DMS 273 treated with DMSO at 0.1 percent for 48 hours (cell line): Measurements from ENCODE around the gene B4GALT2.

Source experiments
- DNase-seq: peaks from one replicate; lab custom pipeline; 2025; lab: John Stamatoyannopoulos, UW

B4GALT2 gene

GRCh38 chr1:43978551-43979260 lies at the start of gene B4GALT2:
Gene B4GALT2 (plus strand): TSS chr1:43979210. CDS start chr1:43981161, 1,951 bp downstream.
- no peak for DNase-seq

DNA sequence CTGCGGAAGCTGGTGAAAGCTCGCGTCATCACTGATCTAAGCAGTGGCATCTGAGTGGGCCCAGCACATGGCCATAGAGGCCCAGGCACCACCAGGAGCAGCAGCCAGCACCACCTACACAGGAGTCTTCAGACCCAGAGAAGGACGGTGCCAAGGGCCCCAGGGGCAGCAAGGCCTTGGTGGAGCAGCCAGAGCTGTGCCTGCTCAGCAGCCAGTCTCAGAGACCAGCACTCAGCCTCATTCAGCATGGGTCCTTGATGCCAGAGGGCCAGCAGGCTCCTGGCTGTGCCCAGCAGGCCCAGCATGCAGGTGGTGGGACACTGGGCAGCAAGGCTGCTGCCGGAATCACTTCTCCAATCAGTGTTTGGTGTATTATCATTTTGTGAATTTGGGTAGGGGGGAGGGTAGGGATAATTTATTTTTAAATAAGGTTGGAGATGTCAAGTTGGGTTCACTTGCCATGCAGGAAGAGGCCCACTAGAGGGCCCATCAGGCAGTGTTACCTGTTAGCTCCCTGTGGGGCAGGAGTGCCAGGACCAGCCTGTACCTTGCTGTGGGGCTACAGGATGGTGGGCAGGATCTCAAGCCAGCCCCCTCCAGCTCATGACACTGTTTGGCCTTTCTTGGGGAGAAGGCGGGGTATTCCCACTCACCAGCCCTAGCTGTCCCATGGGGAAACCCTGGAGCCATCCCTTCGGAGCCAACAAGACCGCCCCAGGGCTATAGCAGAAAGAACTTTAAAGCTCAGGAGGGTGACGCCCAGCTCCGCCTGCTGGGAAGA lies 48.7 kb upstream of the B4GALT2 start:
- DNase-seq, result no peak

DNA sequence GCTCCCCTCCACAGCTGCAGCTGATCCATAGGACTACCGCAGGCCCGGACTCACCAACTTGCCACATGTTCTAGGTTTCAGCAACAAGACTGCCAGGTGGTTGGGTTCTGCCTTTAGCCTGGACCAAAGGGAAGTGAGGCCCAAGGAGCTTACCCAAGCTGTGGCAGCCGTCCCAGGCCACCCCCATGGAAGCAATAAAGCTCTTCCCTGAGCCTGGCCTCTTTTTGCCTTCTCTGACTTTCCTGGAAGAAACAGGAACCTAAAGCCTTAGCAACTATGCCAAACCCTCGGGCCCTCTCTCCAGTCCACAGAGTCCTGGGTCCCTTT lies 48.1 kb upstream of the B4GALT2 start:
- DNase-seq, result no peak

DNA sequence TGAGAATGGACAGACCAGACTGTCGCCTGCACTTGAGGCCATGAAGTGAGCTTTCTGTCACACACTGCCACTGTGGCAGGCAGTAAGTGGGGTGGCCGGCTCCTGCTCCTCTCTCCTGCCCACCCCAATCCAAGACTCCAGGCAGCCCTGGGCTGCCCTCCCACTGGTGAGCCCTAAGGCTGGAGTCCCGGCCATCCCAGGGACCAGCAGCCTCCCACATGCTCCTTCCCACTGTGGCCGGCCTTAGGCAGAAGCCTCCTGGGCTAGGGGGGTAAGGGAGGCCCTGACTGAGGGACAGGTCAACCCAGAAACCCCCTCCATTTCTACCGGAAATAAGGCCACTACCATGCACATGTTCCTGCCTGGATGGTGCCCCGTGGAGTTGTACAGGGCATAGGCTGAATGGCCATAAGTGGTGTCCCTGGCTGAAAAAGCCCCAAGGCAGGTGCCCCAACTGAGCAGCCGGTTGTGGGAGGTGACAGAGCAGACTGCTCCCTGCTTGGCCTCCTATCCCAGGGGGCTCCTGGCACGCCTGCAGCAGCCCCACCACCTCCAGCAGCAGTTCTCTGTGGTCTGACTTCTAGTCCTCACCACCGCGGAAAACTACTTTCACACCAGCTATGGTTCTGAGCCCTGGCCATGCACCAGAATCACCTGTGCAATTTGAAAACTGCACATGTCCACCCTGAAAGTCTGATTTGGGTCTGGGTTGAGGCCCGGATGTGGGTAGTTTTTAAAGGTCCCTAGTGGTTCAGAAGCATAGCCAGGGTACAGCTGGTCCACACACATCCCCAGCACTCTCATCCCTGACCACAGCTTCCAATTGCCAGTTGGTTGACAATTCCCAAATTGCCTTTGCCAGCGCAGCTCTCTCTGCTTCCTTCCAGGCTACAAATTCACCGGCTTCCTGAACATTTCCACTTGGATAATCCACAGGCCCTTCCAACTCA lies 47.0 kb upstream of the B4GALT2 start:
- no peak for DNase-seq

- no peak for DNase-seq
Observed at GRCh38 chr1:43932786-43933385, 46.1 kb upstream of the B4GALT2 start.

GRCh38 chr1:43933386-43934100 lies 45.5 kb upstream of the B4GALT2 start, which contains the start of gene ARTN:
Gene ARTN (plus strand): TSS chr1:43933801. CDS start chr1:43935657, 1,856 bp downstream.
- DNase-seq, result no peak

- DNase-seq, result no peak
Observed at GRCh38 chr1:43934101-43934985, 44.7 kb upstream of the B4GALT2 start.

GRCh38 chr1:43934986-43935324 lies 44.1 kb upstream of the B4GALT2 start:
- no peak for DNase-seq

DNA sequence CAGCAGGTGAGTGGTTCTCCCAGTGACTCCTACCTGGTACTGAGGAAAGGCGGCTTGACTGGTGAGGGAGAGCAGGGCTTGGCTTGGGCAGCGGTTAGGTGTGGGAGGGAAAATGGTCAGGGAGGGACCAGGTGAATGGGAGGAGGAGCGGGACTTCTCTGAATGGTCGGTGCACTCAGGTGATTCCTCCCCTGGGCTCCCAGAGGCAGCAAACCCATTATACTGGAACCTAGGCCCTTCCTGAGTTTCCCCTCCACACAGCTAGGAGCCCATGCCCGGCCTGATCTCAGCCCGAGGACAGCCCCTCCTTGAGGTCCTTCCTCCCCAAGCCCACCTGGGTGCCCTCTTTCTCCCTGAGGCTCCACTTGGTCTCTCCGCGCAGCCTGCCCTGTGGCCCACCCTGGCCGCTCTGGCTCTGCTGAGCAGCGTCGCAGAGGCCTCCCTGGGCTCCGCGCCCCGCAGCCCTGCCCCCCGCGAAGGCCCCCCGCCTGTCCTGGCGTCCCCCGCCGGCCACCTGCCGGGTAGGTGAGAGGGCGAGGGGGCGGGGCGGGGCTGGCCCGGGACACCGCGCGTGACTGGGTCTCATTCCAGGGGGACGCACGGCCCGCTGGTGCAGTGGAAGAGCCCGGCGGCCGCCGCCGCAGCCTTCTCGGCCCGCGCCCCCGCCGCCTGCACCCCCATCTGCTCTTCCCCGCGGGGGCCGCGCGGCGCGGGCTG lies 43.1 kb upstream of the B4GALT2 start:
- DNase-seq, result no peak

DNA sequence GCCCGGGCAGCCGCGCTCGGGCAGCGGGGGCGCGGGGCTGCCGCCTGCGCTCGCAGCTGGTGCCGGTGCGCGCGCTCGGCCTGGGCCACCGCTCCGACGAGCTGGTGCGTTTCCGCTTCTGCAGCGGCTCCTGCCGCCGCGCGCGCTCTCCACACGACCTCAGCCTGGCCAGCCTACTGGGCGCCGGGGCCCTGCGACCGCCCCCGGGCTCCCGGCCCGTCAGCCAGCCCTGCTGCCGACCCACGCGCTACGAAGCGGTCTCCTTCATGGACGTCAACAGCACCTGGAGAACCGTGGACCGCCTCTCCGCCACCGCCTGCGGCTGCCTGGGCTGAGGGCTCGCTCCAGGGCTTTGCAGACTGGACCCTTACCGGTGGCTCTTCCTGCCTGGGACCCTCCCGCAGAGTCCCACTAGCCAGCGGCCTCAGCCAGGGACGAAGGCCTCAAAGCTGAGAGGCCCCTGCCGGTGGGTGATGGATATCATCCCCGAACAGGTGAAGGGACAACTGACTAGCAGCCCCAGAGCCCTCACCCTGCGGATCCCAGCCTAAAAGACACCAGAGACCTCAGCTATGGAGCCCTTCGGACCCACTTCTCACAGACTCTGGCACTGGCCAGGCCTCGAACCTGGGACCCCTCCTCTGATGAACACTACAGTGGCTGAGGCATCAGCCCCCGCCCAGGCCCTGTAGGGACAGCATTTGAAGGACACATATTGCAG lies 42.4 kb upstream of the B4GALT2 start:
- DNase-seq, result no peak

DNA sequence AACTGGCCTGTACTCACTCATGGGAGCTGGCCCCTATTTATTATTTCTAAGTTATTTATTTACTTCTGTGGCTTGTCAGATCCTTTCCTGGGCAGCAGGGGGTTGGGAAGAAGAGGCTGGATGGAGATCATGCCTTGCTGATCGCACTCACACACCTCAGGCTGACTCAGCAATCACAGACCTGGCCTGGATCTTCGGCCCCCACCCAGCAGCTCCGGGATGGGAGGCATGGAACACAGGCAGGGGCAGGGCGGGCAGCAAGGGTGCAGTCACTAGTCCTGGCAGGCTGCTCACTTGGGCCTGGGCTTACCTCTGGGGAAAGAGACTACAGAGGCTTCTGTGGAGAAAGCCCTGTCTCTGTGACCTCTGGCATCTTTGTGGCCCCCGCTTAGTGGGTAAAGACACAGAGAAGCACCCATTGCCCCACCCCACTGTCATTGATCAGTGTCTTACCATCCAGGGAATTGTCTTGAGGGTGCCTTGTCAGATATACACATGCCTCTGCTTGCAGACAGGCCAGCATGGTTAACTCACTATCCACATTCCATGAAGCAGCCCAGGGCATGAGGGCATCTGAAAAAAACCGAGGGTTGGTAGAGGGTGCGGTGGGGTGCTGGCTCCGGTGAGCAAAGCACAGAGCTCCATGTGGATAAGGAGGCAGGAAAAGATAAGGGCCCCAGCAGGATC lies 41.7 kb upstream of the B4GALT2 start:
- DNase-seq, result no peak

GRCh38 chr1:43938383-43938782 lies 40.6 kb upstream of the B4GALT2 start:
- DNase-seq, result no peak

- no peak for DNase-seq
Observed at GRCh38 chr1:43938892-43939587, 40.0 kb upstream of the B4GALT2 start.

DNA sequence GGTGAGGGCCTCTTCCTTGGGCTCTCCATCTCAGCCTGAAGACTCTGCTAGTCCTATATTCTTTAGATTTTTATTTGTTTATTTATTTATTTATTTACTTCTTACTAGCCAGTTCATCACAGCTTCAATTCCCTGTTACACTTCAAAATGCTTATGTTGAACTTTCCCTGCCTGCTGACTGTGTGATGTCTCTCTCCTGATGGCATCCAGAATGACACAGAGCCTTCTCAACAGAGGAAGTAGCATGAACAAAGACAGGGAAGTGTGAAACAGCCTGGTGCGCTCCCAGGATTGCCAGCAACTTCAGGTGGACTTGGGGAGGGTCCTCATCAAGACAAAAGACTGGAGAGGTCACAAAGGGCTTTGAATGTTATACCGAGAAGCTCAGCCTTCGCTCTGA lies 36.6 kb upstream of the B4GALT2 start:
- no peak for DNase-seq

GRCh38 chr1:43944860-43945259 lies 34.1 kb upstream of the B4GALT2 start:
- DNase-seq, result no peak

- no peak for DNase-seq
Observed at GRCh38 chr1:43945674-43946235, 33.3 kb upstream of the B4GALT2 start.

DNA sequence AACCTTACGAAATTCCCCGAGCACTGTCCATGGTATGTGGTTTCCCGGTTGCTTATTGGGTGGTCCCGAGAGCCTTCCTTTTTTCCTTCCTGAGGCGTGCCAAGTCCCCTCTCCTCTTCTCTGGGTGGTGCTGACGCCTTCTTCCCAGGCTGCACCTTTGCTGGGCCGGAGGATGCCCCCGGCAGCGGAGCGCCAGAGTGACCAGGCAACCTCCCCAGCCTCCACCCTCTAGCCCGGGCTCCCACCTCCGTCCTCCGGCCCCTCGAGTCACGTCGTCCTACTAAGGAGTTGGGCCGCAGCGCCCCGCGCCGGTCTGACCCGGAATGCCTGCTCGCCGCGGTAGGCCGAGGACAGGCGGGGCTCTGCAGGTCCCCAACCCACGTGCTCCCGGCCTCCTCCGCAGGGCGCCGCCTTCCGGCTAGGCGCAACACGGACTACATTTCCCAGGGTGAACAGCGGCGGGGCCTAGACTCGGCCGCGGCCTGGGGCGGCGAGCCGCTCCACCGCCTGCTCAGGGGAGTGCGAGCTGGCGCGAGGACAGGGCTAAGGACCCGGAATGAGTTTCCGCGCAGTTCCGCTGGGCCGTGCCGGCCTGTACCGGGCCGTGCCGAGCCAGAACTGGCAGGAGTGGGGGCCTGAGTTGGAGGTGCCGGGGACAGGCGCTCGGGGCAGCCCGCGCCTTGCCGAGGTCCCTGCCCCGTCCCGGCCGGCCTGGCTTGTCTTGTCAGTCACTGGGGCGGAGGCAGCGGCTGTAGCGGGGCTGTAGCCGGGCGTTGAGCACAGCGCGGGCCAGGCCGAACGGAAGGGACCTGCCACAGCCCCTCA lies 32.6 kb upstream of the B4GALT2 start, which contains the start of gene IPO13:
IPO13 (plus strand) TSS at position 715 of the 825 bp plus-strand sequence. CDS start 651 bp downstream, outside the sequence.
- peak; percentile 90 for DNase-seq
